HUES6 (cell line): ENCODE measurements around the gene PHYKPL.

Experiments used
- H3K27ac ChIP-seq: 2 replicates; pipeline ENCODE4 v1.7.0; 2013; ENCODE audit warnings: low read depth, mild to moderate bottlenecking, low read length, inconsistent platforms
- H3K27me3 ChIP-seq: 2 replicates; pipeline ENCODE4 v1.6.1; 2013; ENCODE audit warnings: low read length; ENCODE audit not compliant: control insufficient read depth, insufficient read depth
- H3K36me3 ChIP-seq: 2 replicates; pipeline ENCODE4 v1.6.1; 2013; ENCODE audit warnings: low read length; ENCODE audit not compliant: control insufficient read depth, insufficient read depth
- H3K4me1 ChIP-seq: 2 replicates; pipeline ENCODE4 v1.6.1; 2013; ENCODE audit warnings: low read length; ENCODE audit not compliant: control insufficient read depth, insufficient read depth
- H3K4me3 ChIP-seq: 2 replicates; pipeline ENCODE4 v1.5.1; 2013; ENCODE audit warnings: low read depth, low read length
- H3K9ac ChIP-seq: one replicate; pipeline ENCODE4 v1.6.1; 2013; ENCODE audit warnings: mild to moderate bottlenecking, low read length
- H3K9me3 ChIP-seq: 2 replicates; pipeline ENCODE4 v1.6.1; 2013; ENCODE audit warnings: low read depth, low read length; ENCODE audit not compliant: control insufficient read depth, insufficient read depth

The PHYKPL gene

GRCh38 chr5:178180141-178180863 lies 52.3 kb downstream of the PHYKPL start:
- H3K27ac ChIP-seq, result peak overlapping the region; percentile 92
- peak overlapping the region; percentile 85 for H3K9ac ChIP-seq
- H3K9me3 ChIP-seq, result no peaks in the 10 kb centered on the region
- peak overlapping the region; percentile 47 for H3K4me3 ChIP-seq
- H3K4me1 ChIP-seq, result peaks cover 24% of the 10 kb centered on the region
- H3K27me3 ChIP-seq, result no peaks in the 10 kb centered on the region
- H3K36me3 ChIP-seq, result no peaks in the 10 kb centered on the region

GRCh38 chr5:178177569-178177968 lies 55.0 kb downstream of the PHYKPL start:
- Histone ChIP-seq H3K9ac (no peak overlapping the region), H3K27ac (no peak overlapping the region), H3K9me3 (no peaks in the 10 kb centered on the region)

GRCh38 chr5:178176791-178177190 lies 55.8 kb downstream of the PHYKPL start:
- Histone ChIP-seq H3K27ac (no peak overlapping the region), H3K4me3 (no peak overlapping the region), H3K27me3 (no peaks in the 10 kb centered on the region), H3K9ac (no peak overlapping the region), H3K36me3 (no peaks in the 10 kb centered on the region), H3K4me1 (peaks cover 18% of the 10 kb centered on the region), H3K9me3 (no peaks in the 10 kb centered on the region)

More at GRCh38 chr5:178177569-178177968, 55.0 kb downstream of the PHYKPL start:
- Histone ChIP-seq H3K36me3 (no peaks in the 10 kb centered on the region), H3K27me3 (no peaks in the 10 kb centered on the region), H3K4me1 (peaks cover 24% of the 10 kb centered on the region), H3K4me3 (no peak overlapping the region)

- no peaks in the 10 kb centered on the region for H3K27me3 ChIP-seq
- H3K36me3 ChIP-seq, result no peaks in the 10 kb centered on the region
- no peak overlapping the region for H3K4me3 ChIP-seq
- H3K27ac ChIP-seq, result no peak overlapping the region
- no peak overlapping the region for H3K9ac ChIP-seq
- no peaks in the 10 kb centered on the region for H3K9me3 ChIP-seq
- peaks cover 15% of the 10 kb centered on the region for H3K4me1 ChIP-seq
Observed at GRCh38 chr5:178174456-178174855, 58.1 kb downstream of the PHYKPL start.

GRCh38 chr5:178170455-178170854 lies 62.1 kb downstream of the PHYKPL start:
- Histone ChIP-seq H3K36me3 (no peaks in the 10 kb centered on the region), H3K4me1 (peaks cover 6% of the 10 kb centered on the region), H3K9ac (no peak overlapping the region), H3K27me3 (no peaks in the 10 kb centered on the region), H3K4me3 (no peak overlapping the region), H3K9me3 (no peaks in the 10 kb centered on the region), H3K27ac (no peak overlapping the region)

- Histone ChIP-seq H3K4me1 (peaks cover 9% of the 10 kb centered on the region), H3K27me3 (peaks cover 17% of the 10 kb centered on the region; the same call in 1 of the 2 replicates), H3K9ac (no peak overlapping the region), H3K36me3 (no peaks in the 10 kb centered on the region), H3K4me3 (no peak overlapping the region), H3K9me3 (no peaks in the 10 kb centered on the region), H3K27ac (no peak overlapping the region)
Observed at GRCh38 chr5:178165581-178165980, 67.0 kb downstream of the PHYKPL start.

GRCh38 chr5:178163772-178164735 lies 68.5 kb downstream of the PHYKPL start:
- Histone ChIP-seq H3K4me1 (0 out of 2 replicates have a peak, but pooled peaks cover 6% of the 10 kb centered on the region), H3K27me3 (peaks cover 17% of the 10 kb centered on the region; the same call in 1 of the 2 replicates), H3K27ac (no peak overlapping the region), H3K9me3 (no peaks in the 10 kb centered on the region), H3K36me3 (no peaks in the 10 kb centered on the region), H3K9ac (no peak overlapping the region), H3K4me3 (peak overlapping the region; percentile 52)

- H3K9me3 ChIP-seq, result no peaks in the 10 kb centered on the region
- no peak overlapping the region for H3K27ac ChIP-seq
- H3K4me1 ChIP-seq, result 0 out of 2 replicates have a peak, but pooled peaks cover 6% of the 10 kb centered on the region
- no peak overlapping the region for H3K4me3 ChIP-seq
- H3K9ac ChIP-seq, result no peak overlapping the region
- peaks cover 17% of the 10 kb centered on the region; the same call in 1 of the 2 replicates for H3K27me3 ChIP-seq
- no peaks in the 10 kb centered on the region for H3K36me3 ChIP-seq
Observed at GRCh38 chr5:178162481-178162880, 70.1 kb downstream of the PHYKPL start.

GRCh38 chr5:178160176-178160575 lies 72.4 kb downstream of the PHYKPL start:
- Histone ChIP-seq H3K4me1 (0 out of 2 replicates have a peak, but pooled peaks cover 6% of the 10 kb centered on the region), H3K9ac (no peak overlapping the region), H3K9me3 (no peaks in the 10 kb centered on the region), H3K36me3 (no peaks in the 10 kb centered on the region), H3K27ac (no peak overlapping the region), H3K4me3 (no peak overlapping the region), H3K27me3 (peaks cover 17% of the 10 kb centered on the region; the same call in 1 of the 2 replicates)
